ENCODE results near the gene STXBP6.

STXBP6 gene

GRCh38 chr14:24880689-24881088 lies 169.3 kb downstream of the STXBP6 start:
- DNase-seq = no peak

- DNase-seq = no peak
These were observed 170.1 kb downstream of the STXBP6 start for GRCh38 chr14:24879661-24880386.

- no peak for DNase-seq
These were observed 173.0 kb downstream of the STXBP6 start for GRCh38 chr14:24876996-24877395.

- DNase-seq = no peak
These were observed 173.7 kb downstream of the STXBP6 start for GRCh38 chr14:24875991-24876878.

GRCh38 chr14:24875203-24875838 lies 174.6 kb downstream of the STXBP6 start:
- DNase-seq = no peak

GRCh38 chr14:24874514-24875202 lies 175.3 kb downstream of the STXBP6 start:
- DNase-seq = no peak

- no peak for DNase-seq
These were observed 176.4 kb downstream of the STXBP6 start for GRCh38 chr14:24873551-24873950.

- DNase-seq = no peak
These were observed 178.8 kb downstream of the STXBP6 start for GRCh38 chr14:24870949-24871701.

- DNase-seq = no peak
These were observed 181.6 kb downstream of the STXBP6 start for GRCh38 chr14:24868389-24868788.

- no peak for DNase-seq
These were observed 183.8 kb downstream of the STXBP6 start for GRCh38 chr14:24866067-24866639.

- DNase-seq = no peak
These were observed 185.8 kb downstream of the STXBP6 start for GRCh38 chr14:24863968-24864684.

- DNase-seq = no peak
These were observed 188.8 kb downstream of the STXBP6 start for GRCh38 chr14:24861083-24861630.

GRCh38 chr14:24859559-24859958 lies 190.4 kb downstream of the STXBP6 start:
- no peak for DNase-seq

- DNase-seq = no peak
These were observed 191.3 kb downstream of the STXBP6 start for GRCh38 chr14:24858684-24859083.

- no peak for DNase-seq
These were observed 191.9 kb downstream of the STXBP6 start for GRCh38 chr14:24858052-24858451.

GRCh38 chr14:24857277-24857676 lies 192.7 kb downstream of the STXBP6 start:
- no peak for DNase-seq

- no peak for DNase-seq
These were observed 196.5 kb downstream of the STXBP6 start for GRCh38 chr14:24853446-24853845.

- no peak for DNase-seq
These were observed 197.5 kb downstream of the STXBP6 start for GRCh38 chr14:24852312-24853060.

GRCh38 chr14:24851837-24852236 lies 198.1 kb downstream of the STXBP6 start:
- DNase-seq = no peak

GRCh38 chr14:24851406-24851805 lies 198.5 kb downstream of the STXBP6 start:
- no peak for DNase-seq

Measured in activated CD8-positive, alpha-beta memory T cell treated with anti-CD3 and anti-CD28 coated beads, Interleukin-2, amount 50 U/mL, for 4 hours (primary cell).